GM12878 (cell line): ENCODE measurements around the gene GYS2.

Experiments used
- CTCF ChIP-seq, 3 experiments: IDR thresholded peaks in 2 of 3; conservative IDR thresholded peaks in 1 of 3; 2 replicates each; pipeline ENCODE4 v1.5.1; 2011; ENCODE audit warnings: low read depth in 3 of 3, low read length in 3 of 3, mild to moderate bottlenecking in 3 of 3, control low read depth in 2 of 3, moderate library complexity in 2 of 3, inconsistent platforms in 1 of 3, mixed read lengths in 1 of 3; ENCODE audit not compliant: control insufficient read depth in 2 of 3, insufficient read depth in 1 of 3; ENCODE audit errors: extremely low read depth in 1 of 3
- FOXM1 ChIP-seq: IDR thresholded peaks from 2 replicates; pipeline ENCODE4 v1.6.1; 2012; ENCODE audit warnings: low read depth, mild to moderate bottlenecking, inconsistent platforms, low read length, moderate library complexity
- POLR2AphosphoS5 ChIP-seq: IDR thresholded peaks from 2 replicates; pipeline ENCODE4 v1.6.1; 2011; ENCODE audit warnings: mild to moderate bottlenecking, low read length, inconsistent platforms
- RAD51 ChIP-seq: fragments of 450-650 bp; IDR thresholded peaks from 2 replicates; pipeline ENCODE4 v1.6.1; 2016; ENCODE audit warnings: moderate library complexity, mild to moderate bottlenecking, inconsistent platforms
- SREBF2 ChIP-seq: IDR thresholded peaks from 2 replicates; pipeline ENCODE4 v1.6.1; 2012; ENCODE audit warnings: mild to moderate bottlenecking, low read length
- TCF12 ChIP-seq: IDR thresholded peaks from 2 replicates; pipeline ENCODE4 v1.6.1; 2011; ENCODE audit warnings: low read depth, mild to moderate bottlenecking, low read length

GRCh38 chr12:21527451-21528180, 77.0 kb downstream of the GYS2 start:
- TF ChIP-seq RAD51 (no peak), CTCF (IDR thresholded peaks at IDR 0.05 in 2 of 3, conservative IDR thresholded peaks at IDR 0.05 in 1 of 3; ENCODE audit: control insufficient read depth in 2 of 3, extremely low read depth in 1 of 3, insufficient read depth in 1 of 3, low read depth in 3 of 3, low read length in 3 of 3) (no peak), POLR2AphosphoS5 (no peak), TCF12 (no peak), FOXM1 (no peak), SREBF2 (no peak)
